HG03045 (cell line): ENCODE data around the gene TSGA10.

Source experiments
- ATAC-seq: cut with Tn5 transposase; IDR thresholded peaks from one replicate; pipeline ENCODE4 v1.9.1; 2021; ENCODE audit warnings: mild to moderate bottlenecking, moderate library complexity; ENCODE audit not compliant: unreplicated experiment

The TSGA10 gene

DNA sequence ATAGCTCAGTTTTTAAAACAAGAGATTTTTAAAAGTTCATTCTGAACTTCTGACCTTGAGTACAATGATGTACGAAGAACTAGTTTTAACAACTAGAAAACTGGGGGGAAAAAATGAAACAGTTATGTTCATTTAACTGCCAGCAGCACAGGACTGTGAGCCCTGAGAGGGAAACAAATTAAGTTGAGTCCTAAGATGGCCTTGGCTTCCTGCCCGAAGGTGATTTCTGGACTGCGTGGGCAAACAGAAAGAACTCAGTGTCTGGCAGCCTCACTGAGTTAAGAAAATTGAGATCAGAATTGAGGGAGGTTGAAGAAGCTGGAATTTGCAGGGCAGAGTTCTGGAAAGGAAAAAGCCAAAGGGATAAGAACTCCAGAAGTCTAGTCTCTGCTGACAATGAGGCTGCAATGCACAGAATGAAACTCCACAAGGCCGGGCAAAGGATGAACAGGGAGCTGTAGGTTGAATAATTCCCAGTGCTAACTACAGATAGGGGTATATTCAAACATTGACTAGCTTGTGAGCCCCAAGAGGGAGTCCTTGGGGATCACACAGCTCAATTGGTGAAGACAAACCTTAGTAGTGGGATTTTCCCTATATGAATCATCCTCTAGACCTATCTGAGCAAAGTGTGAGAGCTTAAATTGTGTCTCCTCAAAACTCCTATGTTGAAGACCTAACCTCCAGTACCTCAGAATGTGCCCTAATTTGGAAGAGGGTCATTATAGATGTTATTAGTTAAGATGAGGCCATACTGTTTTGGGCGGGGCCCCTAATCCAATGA is 205.6 kb downstream of the TSGA10 start:
- ATAC-seq: no peak

- no peak for ATAC-seq
These were observed 207.2 kb downstream of the TSGA10 start for GRCh38 chr2:98947554-98947953.
